ENCODE data around the gene KANK3.
"Not testable (repeated sequence)": the region's sequence is repeated elsewhere in the genome, so short reads cannot be mapped to it uniquely, and the experiment has no call there.

Gene KANK3

DNA sequence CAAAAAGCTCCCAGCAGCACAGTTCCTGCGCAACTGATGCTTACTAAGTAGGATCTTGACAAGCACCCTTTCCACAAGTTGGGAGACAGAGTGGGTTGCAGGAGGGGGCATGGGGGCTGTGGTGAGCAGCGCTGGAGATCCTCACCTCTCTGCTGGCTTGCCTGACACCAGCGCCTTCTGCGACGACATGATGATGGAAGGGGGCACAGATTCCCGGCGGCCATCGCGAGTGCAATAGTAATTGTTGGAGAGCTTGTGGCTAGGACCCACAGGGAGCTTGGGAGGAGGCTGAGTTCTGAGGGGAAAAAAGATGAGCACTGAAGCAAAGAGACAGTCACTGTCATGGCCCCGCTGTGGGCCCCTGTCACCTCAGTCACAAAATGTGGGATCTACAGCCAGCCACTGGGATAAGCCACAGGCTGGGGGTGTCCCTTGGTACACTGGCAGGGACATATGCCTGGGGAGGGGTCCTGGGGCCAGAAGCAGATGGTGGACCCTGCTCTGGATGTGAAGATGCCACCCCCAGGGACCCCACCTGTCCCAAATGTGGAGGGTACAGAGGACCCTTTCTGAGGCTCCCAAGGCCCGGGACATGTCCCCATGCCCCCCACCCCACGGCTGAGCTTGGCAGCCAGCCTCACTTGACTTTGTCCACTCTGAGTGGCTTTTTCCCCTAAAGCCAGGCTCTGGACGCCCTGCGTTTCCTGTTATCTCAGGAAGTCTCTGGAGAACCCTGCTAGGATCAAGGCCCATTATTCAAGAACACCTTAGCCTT lies 26.5 kb downstream of the KANK3 start:
- no peak for DNase-seq

DNA sequence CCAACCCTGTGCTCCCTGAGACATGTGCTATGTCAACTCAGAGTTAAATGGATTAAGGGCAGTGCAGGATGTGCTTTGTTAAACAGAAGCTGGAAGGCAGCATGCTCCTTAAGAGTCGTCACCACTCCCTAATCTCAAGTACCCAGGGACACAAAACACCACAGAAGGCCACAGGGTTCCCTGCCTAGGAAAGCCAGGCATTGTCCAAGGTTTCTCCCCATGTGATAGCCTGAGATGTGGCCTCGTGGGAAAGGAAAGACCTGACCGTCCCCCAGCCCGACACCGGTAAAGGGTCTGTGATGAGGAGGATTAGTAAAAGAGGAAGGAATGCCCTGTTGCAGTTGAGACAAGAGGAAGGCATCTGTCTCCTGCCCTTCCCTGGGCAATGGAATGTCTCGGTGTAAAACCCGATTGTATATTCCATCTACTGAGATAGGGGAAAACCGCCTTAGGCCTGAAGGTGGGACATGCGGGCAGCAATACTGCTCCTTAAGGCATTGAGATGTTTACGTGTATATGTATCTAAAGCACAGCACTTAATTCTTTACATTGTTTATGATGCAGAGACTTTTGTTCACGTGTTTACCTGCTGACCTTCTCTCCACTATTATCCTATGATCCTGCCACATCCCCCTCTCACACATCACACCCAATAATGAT lies 28.0 kb downstream of the KANK3 start:
- not testable (repeated sequence) for DNase-seq

- DNase-seq, result peak; percentile 66
Observed at GRCh38 chr19:8311461-8312260, 31.4 kb downstream of the KANK3 start.

DNA sequence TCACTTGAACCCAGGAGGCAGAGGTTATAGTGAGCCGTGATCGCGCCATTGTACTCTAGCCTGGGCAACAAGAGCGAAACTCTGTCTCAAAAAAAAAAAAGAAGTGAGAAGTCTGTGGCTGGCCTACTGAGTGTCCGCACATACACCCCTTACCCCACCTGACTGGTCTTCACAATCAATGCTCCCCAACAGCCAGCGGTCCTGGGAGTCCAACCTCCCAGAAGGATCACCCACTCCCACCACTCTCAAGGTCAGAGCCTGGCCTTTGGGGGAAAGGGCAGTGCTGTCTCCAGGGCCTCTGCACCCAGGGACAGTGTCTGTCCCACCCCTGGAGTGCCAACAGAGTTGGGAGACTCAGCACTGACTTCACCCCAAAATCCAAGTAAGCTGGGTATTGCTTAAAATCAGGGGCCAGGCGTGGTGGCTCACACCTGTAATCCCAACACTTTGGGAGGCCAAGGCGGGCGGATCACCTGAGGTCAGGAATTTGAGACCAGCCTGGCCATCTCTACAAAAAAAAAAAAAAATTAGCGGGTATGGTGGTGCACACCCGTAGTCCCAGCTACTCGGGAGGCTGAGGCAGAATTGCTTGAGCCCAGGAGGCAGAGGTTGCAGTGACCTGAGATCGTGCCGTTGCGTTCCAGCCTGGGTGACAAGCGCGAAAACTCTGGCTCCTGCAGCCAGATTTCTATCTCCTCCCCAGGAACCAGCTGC lies 32.6 kb downstream of the KANK3 start:
- no peak for DNase-seq

- DNase-seq, result no peak
Observed at GRCh38 chr19:8308891-8309291, 34.2 kb downstream of the KANK3 start.

DNA sequence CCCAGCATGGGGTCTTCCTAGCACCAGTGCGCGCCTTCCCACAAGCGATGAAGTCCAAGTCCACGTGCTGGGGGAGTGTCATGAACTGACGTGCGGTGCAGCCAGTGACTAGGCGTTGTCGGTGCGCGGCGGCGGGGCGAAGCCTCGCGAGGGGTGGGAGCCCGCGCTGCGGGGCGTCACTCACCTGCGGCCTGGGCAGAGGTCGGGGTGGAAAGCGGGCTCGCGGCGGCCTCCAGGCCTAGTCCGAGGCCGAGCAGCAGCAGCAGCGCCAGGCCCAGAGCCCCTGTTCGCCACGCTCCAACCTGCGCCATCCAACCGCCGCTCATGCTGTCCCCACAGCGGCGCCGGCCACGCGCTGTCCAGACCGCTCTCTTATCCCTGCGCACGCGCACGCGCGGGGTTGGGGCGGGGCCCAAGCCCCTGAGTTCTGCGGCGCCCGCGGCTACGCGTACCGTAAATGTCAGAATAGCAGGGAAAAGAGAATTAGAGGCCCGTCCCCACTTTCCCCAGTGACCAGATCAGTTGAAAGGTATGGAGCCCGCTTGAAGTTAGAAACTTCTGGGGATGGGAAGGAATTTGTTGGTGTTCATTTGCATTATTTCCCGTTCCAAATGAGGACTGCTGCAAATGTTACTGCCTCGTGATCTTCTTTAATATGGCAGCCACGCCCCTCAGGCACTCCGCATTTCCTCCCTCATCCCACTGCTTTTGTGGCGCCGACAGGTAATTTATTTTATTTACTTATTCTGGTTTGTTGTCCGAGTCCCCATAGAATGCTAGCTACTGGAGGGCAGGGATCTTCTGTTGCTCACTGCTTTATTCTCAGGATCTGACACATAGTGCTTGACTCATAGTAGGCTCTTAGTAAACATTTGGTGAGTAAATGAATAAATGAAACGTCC lies 34.8 kb downstream of the KANK3 start, which contains the start of gene CD320:
Gene CD320 (minus strand): TSS at position 394 of the 902 bp plus-strand sequence. CDS start 68 bp downstream, at position 326.
- peak; percentile 95 for DNase-seq

DNA sequence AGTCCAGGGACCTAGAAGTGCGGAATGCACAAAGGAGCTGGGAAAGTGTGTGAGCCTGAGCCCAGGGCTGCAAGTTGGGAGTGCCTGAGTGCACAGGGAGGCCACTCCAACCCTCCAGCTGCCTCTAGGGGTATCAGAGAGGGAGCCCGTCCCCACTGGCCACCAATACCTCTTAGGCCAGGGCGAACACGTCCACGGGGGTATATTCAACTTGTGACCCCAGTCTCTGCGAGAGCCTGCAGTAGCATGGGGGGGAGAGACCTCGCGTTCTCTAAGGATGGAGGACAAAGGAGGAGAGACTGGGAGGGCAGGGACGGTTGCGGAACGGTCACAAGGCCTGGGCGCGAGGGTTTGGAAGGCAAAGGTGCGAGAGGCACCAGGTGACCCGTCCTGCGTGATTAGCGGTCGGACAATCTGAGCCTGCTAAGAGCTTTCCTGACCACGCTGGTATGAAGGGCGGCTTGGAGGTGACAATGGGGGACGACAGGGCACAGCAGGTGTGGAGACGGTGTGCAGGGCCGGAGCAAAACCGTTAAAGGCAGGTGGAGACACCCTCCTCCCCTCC lies 35.6 kb downstream of the KANK3 start:
- peak; percentile 19 for DNase-seq

DNA sequence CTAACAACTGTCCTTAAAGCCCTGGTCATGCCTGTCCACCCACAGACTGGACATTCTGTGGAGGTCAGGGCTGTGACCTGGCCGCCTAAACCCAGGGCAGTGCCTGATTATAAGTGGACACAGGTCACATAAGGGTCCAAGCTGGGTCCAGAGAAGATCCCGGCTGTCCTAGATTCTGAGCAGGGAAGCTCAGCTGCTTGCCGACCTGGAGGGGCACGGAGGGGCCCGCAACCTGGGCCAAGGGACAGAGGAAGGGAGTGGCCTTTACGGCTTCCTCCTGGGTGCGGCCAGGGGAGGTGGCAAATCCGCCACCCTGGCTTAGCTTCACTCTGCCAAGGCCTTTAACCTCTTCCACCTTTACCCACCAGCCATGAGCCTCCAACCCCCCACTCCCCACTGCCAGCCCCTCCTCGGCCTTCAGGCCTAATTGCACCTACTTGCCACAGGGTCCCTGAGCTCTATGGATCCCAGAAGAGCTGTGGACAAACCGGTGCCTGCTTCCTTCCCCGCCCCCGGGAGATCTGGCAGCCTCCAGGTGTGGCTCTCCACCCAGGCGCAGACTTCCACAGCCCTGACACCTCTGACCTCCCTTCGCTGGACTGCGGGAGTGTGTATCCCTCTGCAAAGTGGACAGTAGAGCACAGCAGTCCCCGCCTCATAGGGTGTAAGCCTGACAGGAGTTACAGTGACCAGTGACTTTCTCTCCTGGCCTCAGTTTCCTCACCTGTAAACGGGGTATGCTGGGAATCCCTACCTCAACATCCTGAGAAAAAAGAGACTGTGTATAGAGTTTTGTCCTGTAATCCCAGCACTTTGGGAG lies 36.6 kb downstream of the KANK3 start:
- no peak for DNase-seq

GRCh38 chr19:8305798-8306197 lies 37.3 kb downstream of the KANK3 start:
- no peak for DNase-seq

DNA sequence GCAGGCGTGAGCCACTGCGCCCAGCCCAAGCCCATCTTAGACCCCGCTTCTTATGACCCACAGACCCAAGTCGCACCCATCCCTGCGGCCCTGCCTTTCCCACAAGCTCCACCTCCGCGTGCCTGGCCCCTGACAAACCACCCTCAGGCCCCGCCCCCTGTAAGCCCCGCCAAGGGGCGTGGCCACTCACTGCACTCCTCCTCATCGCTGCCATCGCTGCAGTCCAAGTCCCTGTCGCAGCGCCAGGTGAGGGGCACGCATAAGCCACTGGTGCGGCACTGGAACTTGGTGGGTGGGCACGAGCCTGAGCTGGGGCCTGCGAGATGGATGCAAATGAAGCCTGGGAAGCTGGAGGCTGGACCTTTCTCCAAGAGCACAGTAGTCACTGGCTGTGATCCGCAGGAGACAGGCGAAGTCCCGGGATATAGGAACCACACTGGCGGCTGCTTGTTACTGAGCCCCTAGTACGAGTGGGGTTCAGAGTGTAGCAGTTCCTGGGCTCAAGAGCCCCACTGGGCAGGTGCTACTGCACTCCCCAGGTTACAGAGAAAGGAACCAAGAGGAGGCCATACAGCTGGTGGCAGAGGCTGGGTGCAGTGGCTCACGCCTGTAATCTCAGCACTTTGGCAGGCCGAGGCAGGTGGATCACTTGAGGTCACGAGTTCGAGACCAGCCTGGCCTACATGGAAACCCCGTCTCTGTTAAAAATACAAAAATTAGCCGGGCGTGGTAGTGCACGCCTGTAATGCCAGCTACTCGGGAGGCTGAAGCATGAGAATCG lies 38.0 kb downstream of the KANK3 start:
- peak; percentile 54 for DNase-seq

DNA sequence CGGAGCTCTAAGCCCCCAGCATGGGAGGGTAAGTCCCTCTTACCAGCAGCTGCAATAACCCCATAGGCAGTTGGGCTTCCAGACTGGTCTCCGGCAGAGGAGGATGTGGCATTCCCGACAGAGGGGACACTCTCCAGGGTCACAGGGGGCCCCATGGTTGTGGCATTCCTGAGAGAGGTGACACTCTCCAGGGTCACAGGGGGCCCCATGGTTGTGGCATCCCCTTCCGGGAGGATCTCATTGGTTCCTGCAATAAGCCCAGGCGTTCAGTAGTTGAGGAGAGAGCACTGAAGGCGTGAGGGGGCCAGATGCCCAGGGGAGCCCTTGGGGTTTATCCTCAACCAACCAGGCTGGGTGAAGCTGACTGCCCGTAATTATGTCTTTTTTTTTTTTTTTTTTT lies 40.3 kb downstream of the KANK3 start:
- no peak for DNase-seq

DNA sequence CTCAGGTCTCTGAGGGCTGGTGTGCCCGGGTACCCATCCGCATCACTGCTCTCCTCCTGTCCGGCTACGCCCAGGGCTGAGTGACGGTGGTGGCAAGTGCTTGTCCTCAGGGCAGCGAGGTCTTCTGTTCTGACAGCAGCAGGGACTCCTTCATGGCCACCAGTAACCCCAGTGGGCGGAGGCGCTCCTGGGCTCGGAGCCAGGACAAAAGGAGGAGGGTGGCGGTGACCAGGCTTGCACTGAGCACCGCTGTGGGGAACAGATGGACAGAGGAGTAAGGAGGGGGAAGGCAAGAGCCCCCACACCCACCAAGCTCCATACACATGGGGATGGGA lies 40.7 kb downstream of the KANK3 start:
- DNase-seq, result peak; percentile 42

- not testable (repeated sequence) for DNase-seq
Observed at GRCh38 chr19:8291337-8291736, 51.7 kb downstream of the KANK3 start.

- DNase-seq, result not testable (repeated sequence)
Observed at GRCh38 chr19:8276508-8276907, 66.6 kb downstream of the KANK3 start.
